ENCODE measurements around the gene ME1. TPM values are rescaled to one million over a fixed set of nuclear protein-coding genes. Genes with fewer than 3 reads are reported as not detected.

The ME1 gene
- total and polyA plus RNA-seq, 2 donors (not counting 3 experiments of a cell fraction or from before 2014, with no cell fraction given): 7.3 to 29.3 TPM

- no peak overlapping the region for H3K9ac ChIP-seq (replicated peaks; ENCODE audit: extremely low read depth, insufficient read depth, low read length)
- CTCF ChIA-PET: no interaction called here
- dilution Hi-C loops (cut with MboI; ENCODE audit: extremely low pct_ligation_motif_present, low sequenced_read_pairs) (no loop called here), intact Hi-C loops (cut with micrococcal nuclease) (no loop called here)
- TF ChIP-seq MAX (IDR thresholded peaks at IDR 0.05; ENCODE audit: insufficient read depth, insufficient read length) (no peak), POLR2A (IDR thresholded peaks at IDR 0.05; ENCODE audit: low read depth, low read length) (no peak), JUN (IDR thresholded peaks at IDR 0.05; ENCODE audit: borderline replicate concordance, insufficient read depth, insufficient read length, low read depth) (no peak)
- H3K4me3 ChIP-seq (replicated peaks in 1 of 3; ENCODE audit: insufficient read depth in 1 of 3, low read depth in 1 of 3, low read length in 3 of 3): no peak overlapping the region
- no peaks in the 10 kb centered on the region for H3K36me3 ChIP-seq (ENCODE audit: control insufficient read depth in 2 of 2, extremely low read depth in 1 of 2, insufficient read depth in 2 of 2, low read length in 2 of 2)
- H3K9me3 ChIP-seq (replicated peaks; ENCODE audit: control insufficient read depth, insufficient read depth, low read length): no peaks in the 10 kb centered on the region
- no peaks in the 10 kb centered on the region for H3K9me1 ChIP-seq (replicated peaks; ENCODE audit: control insufficient read depth, extremely low read depth, insufficient read depth, low read length)
- no peaks in the 10 kb centered on the region for H3K27me3 ChIP-seq (ENCODE audit: control insufficient read depth in 2 of 2, insufficient read depth in 2 of 2, low read length in 2 of 2)
- FAIRE-seq: no peak
- POLR2A ChIA-PET: interaction anchor here (0.6 kb wide), 1 partner anchor 15 kb away, joined by 5 read pairs; no protein-coding TSS in a partner anchor
- H3K4me2 ChIP-seq (ENCODE audit: insufficient read depth, low read length): no peak overlapping the region
- no peak overlapping the region for H2AFZ ChIP-seq (ENCODE audit: low read depth, low read length)
- no peaks in the 10 kb centered on the region for H3K79me2 ChIP-seq (ENCODE audit: control insufficient read depth, insufficient read depth, low read length)
- no TSS peak for BruUV-seq (replicated peaks)
- no peak for DNase-seq (ENCODE audit: low read depth, low spot score)
- no peak overlapping the region for H3K27ac ChIP-seq (ENCODE audit: insufficient read depth, low read depth, low read length)
- no peaks in the 10 kb centered on the region for H3K4me1 ChIP-seq (ENCODE audit: control insufficient read depth, extremely low read depth, insufficient read depth, low read length)
- no peaks in the 10 kb centered on the region for H4K20me1 ChIP-seq (replicated peaks; ENCODE audit: control insufficient read depth, extremely low read depth, insufficient read depth, low read length)
These were observed 71.2 kb downstream of the ME1 start for GRCh38 chr6:83359638-83360037.

GRCh38 chr6:83354747-83355146, 76.1 kb downstream of the ME1 start:
- Histone ChIP-seq H3K27ac (ENCODE audit: insufficient read depth, low read depth, low read length) (no peak overlapping the region), H3K9me1 (replicated peaks; ENCODE audit: control insufficient read depth, extremely low read depth, insufficient read depth, low read length) (no peaks in the 10 kb centered on the region), H3K9ac (replicated peaks; ENCODE audit: extremely low read depth, insufficient read depth, low read length) (no peak overlapping the region), H3K27me3 (ENCODE audit: control insufficient read depth in 2 of 2, insufficient read depth in 2 of 2, low read length in 2 of 2) (no peaks in the 10 kb centered on the region), H3K36me3 (ENCODE audit: control insufficient read depth in 2 of 2, extremely low read depth in 1 of 2, insufficient read depth in 2 of 2, low read length in 2 of 2) (no peaks in the 10 kb centered on the region), H2AFZ (ENCODE audit: low read depth, low read length) (no peak overlapping the region), H3K4me1 (ENCODE audit: control insufficient read depth, extremely low read depth, insufficient read depth, low read length) (no peaks in the 10 kb centered on the region), H3K79me2 (ENCODE audit: control insufficient read depth, insufficient read depth, low read length) (no peaks in the 10 kb centered on the region), H4K20me1 (replicated peaks; ENCODE audit: control insufficient read depth, extremely low read depth, insufficient read depth, low read length) (no peaks in the 10 kb centered on the region), H3K9me3 (replicated peaks; ENCODE audit: control insufficient read depth, insufficient read depth, low read length) (no peaks in the 10 kb centered on the region), H3K4me3 (replicated peaks in 1 of 3; ENCODE audit: insufficient read depth in 1 of 3, low read depth in 1 of 3, low read length in 3 of 3) (no peak overlapping the region), H3K4me2 (ENCODE audit: insufficient read depth, low read length) (no peak overlapping the region)
- no peak for FAIRE-seq
- TF ChIP-seq POLR2AphosphoS5 (IDR thresholded peaks at IDR 0.05; ENCODE audit: insufficient read depth, low read depth, low read length) (no peak), CTCF (IDR thresholded peaks at IDR 0.05; ENCODE audit: extremely low read depth in 1 of 2, insufficient read depth in 1 of 2, low read depth in 1 of 2, low read length in 2 of 2) (no peak), MYC (IDR thresholded peaks at IDR 0.05; ENCODE audit: low read depth, low read length) (no peak), GATA2 (IDR thresholded peaks at IDR 0.05; ENCODE audit: insufficient read depth, insufficient read length, low read depth, low read length) (no peak), MAX (IDR thresholded peaks at IDR 0.05; ENCODE audit: insufficient read depth, insufficient read length) (no peak), POLR2A (IDR thresholded peaks at IDR 0.05; ENCODE audit: low read depth, low read length) (no peak), FOS (IDR thresholded peaks at IDR 0.05; ENCODE audit: borderline replicate concordance, insufficient read depth, low read length) (no peak), EZH2 (IDR thresholded peaks at IDR 0.05; ENCODE audit: borderline replicate concordance, low read depth, low read length, severe bottlenecking) (no peak), JUN (IDR thresholded peaks at IDR 0.05; ENCODE audit: borderline replicate concordance, insufficient read depth, insufficient read length, low read depth) (no peak)
- dilution Hi-C loops (cut with MboI; ENCODE audit: extremely low pct_ligation_motif_present, low sequenced_read_pairs) (no loop called here), intact Hi-C loops (cut with micrococcal nuclease) (no loop called here)
- POLR2A ChIA-PET: no interaction called here
- CTCF ChIA-PET: no interaction called here
- no TSS peak for BruUV-seq (replicated peaks)
- DNase-seq (ENCODE audit: low read depth, low spot score): no peak

Measured in endothelial cell of umbilical vein (primary cell).